ENCODE measurements around the gene ZBTB33.

The ZBTB33 gene

DNA sequence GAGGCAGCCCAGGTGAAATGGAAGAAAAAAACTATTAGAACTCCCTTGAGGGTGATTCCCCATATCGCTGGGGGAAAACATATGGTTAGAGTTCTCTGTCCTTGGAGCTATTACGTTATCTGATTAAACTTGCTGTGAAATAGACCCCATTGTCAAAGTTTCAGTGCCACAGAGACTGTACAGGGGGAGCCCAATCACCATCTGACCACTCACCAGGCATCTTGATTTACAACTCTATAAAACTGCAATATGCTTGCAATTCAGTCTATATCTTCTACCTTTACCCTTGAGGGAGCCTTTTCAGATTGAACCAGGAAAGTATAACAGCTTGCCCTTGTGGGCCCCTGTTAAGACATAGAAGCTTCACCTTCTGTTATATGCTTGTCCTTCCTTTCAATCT lies 42.4 kb downstream of the ZBTB33 start:
- TF ChIP-seq, protein P1, sequence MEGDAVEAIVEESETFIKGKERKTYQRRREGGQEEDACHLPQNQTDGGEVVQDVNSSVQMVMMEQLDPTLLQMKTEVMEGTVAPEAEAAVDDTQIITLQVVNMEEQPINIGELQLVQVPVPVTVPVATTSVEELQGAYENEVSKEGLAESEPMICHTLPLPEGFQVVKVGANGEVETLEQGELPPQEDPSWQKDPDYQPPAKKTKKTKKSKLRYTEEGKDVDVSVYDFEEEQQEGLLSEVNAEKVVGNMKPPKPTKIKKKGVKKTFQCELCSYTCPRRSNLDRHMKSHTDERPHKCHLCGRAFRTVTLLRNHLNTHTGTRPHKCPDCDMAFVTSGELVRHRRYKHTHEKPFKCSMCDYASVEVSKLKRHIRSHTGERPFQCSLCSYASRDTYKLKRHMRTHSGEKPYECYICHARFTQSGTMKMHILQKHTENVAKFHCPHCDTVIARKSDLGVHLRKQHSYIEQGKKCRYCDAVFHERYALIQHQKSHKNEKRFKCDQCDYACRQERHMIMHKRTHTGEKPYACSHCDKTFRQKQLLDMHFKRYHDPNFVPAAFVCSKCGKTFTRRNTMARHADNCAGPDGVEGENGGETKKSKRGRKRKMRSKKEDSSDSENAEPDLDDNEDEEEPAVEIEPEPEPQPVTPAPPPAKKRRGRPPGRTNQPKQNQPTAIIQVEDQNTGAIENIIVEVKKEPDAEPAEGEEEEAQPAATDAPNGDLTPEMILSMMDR (IDR thresholded peaks at IDR 0.05; ENCODE audit: control insufficient read depth, extremely low read depth, insufficient read depth): no peak
- no peak overlapping the region for H3K4me3 ChIP-seq (ENCODE audit: low read depth, low read length)
- DNase-seq (ENCODE audit: low read depth): no peak

DNA sequence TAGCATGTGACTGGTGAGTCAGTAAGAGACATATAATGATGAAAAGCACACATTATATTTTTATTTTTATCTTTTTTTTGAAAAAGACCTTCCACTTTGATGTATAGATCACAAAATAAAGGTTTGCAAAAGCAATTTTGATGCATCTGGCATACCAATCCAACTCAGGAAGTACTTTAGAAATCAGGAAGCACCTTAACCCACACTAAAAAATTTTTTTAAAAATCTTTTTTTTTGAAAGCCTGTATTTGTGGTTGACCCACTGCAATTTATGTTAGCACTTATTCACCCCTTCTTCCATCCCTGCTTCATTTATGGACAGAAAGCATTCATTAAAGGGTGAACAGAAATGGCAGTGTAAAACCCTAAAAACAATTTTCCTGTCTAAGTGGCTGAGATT lies 44.0 kb downstream of the ZBTB33 start:
- TF ChIP-seq, protein P1 (IDR thresholded peaks at IDR 0.05; ENCODE audit: control insufficient read depth, extremely low read depth, insufficient read depth): no peak
- DNase-seq (ENCODE audit: low read depth): no peak
- no peak overlapping the region for H3K4me3 ChIP-seq (ENCODE audit: low read depth, low read length)

DNA sequence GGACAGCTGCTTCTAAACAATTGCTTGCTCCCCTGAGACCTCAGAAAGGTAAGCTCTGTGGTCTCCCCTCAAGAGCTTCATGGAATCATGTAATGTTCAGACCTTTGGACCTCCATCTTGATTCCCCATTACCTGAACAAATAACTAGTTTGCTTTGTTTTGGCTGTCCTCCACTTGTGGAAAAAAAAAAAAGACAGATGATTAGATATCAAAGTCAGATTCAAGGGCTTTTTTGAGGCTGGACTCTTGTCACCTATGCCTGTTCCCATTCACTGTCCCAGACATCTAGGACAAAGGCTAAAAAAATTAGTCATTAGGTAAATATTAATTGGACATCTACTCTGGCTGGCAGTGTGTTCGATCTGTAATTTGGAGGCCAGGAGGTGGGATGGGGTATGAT lies 47.3 kb downstream of the ZBTB33 start:
- H3K4me3 ChIP-seq (ENCODE audit: low read depth, low read length): no peak overlapping the region
- DNase-seq (ENCODE audit: low read depth): no peak
- TF ChIP-seq, protein P1 (IDR thresholded peaks at IDR 0.05; ENCODE audit: control insufficient read depth, extremely low read depth, insufficient read depth): no peak

DNA sequence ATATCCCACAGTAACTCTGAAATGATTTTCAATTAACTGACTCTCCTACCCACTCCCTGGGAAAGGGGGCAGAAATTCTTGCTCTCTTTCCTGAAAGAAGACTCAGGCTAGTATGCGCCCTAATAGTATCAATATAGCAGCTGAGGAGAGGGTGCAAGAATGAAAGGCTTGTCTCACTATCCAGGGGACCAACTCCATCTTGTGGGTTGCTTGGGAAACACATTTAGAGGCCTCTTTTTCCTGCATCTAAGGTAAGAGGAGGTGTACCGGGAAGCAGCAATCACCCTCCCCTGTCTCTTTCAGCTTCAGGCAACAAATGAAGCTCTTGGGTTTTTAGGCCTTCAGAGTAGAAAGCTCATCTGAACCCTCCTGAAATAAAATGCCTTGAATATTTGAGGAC lies 49.3 kb downstream of the ZBTB33 start:
- no peak overlapping the region for H3K4me3 ChIP-seq (ENCODE audit: low read depth, low read length)
- no peak for DNase-seq (ENCODE audit: low read depth)
- TF ChIP-seq, protein P1 (IDR thresholded peaks at IDR 0.05; ENCODE audit: control insufficient read depth, extremely low read depth, insufficient read depth): peak; percentile 20; the same call in 1 of the 2 replicates

DNA sequence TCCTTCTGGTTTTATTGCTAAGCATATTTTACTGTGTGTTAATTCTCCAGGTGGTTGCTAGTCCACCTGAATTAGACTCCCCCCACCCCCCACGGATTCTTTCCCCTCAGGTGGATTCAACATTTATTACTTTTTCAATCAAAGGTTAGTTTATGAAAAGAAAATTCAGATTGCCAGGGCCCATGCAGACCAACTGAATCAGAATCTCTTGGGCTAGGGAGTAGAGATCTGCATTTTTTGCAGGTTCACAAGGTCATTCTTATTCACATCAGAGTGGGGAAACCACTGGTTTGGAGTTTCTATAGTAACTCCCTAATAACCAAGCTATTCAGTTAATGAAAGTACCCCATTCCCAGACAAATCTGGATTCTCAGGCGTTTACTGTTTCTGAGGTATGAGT lies 50.9 kb downstream of the ZBTB33 start:
- DNase-seq (ENCODE audit: low read depth): no peak
- TF ChIP-seq, protein P1 (IDR thresholded peaks at IDR 0.05; ENCODE audit: control insufficient read depth, extremely low read depth, insufficient read depth): no peak
- H3K4me3 ChIP-seq (ENCODE audit: low read depth, low read length): no peak overlapping the region

DNA sequence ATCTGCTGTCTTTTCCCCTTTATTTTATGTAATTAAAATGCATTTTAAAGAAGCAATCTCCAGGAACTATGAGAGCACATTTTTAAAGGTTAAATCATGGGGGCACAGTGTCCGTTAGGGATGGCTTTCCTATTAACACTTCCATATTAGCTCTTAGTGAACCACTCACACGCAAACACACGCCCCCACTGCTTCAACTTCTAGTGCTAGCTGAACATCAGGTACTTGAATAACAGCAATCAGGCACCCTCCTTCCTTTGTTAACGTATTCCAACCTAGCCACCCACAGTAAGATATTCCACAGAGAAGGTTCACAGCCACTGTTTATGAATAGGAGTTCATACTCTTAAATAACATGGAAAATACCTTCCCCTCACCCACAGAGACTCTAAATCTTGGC lies 51.3 kb downstream of the ZBTB33 start:
- DNase-seq (ENCODE audit: low read depth): no peak
- H3K4me3 ChIP-seq (ENCODE audit: low read depth, low read length): no peak overlapping the region
- TF ChIP-seq, protein P1 (IDR thresholded peaks at IDR 0.05; ENCODE audit: control insufficient read depth, extremely low read depth, insufficient read depth): no peak

DNA sequence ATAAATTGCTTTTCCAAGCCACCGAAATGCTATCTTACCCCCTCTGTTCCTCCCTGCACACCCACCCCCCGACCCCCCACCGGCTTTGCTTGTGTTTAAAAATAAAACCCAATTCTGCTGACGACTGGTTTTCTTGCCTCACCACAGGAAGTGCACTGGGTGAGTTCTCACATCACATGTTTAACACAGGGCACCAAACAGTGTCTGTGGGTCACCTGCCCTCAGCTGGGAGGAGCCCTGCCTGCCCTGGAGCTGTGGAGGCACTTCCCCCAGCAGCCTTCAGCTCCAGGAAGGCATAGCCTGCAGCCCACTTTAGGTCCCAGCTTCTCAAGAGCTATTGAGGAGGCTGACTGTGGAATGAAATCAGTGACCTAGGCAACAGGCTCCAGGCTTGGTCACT lies 51.8 kb downstream of the ZBTB33 start:
- DNase-seq (ENCODE audit: low read depth): no peak
- no peak overlapping the region for H3K4me3 ChIP-seq (ENCODE audit: low read depth, low read length)
- TF ChIP-seq, protein P1 (IDR thresholded peaks at IDR 0.05; ENCODE audit: control insufficient read depth, extremely low read depth, insufficient read depth): no peak
